Measurements from ENCODE around the gene ANKRD9. TPM values are rescaled to one million over a fixed set of nuclear protein-coding genes. Genes with fewer than 3 reads are reported as not detected.

Gene ANKRD9
- polyA plus RNA-seq, 1 donor: 33.3 TPM

GRCh38 chr14:102486513-102487203 is 22.9 kb downstream of the ANKRD9 start:
- 63% methylated on average over 4 of the region's 17 CpGs for WGBS (ENCODE audit: insufficient coverage, low lambda C conversion rate)

GRCh38 chr14:102485693-102486512 is 23.7 kb downstream of the ANKRD9 start:
- no peak overlapping the region for H3K27ac ChIP-seq (ENCODE audit: low read length)
- H3K27me3 ChIP-seq (ENCODE audit: control insufficient read depth, insufficient read depth, low read length): no peaks in the 10 kb centered on the region
- DNase-seq: no peak
- WGBS (ENCODE audit: insufficient coverage, low lambda C conversion rate): no CpG with 5 or more reads among the region's 11 CpGs
- no peak overlapping the region for H3K4me3 ChIP-seq (ENCODE audit: low read length)
- peaks cover 3% of the 10 kb centered on the region for H3K4me1 ChIP-seq (ENCODE audit: control insufficient read depth, insufficient read depth, low read length)
- peaks cover 5% of the 10 kb centered on the region for H3K36me3 ChIP-seq (ENCODE audit: control insufficient read depth, insufficient read depth, low read length)
- peaks cover 3% of the 10 kb centered on the region for H3K9me3 ChIP-seq (ENCODE audit: control insufficient read depth, low read depth, low read length)

More at GRCh38 chr14:102486513-102487203, 22.9 kb downstream of the ANKRD9 start:
- H3K27me3 ChIP-seq (ENCODE audit: control insufficient read depth, insufficient read depth, low read length): no peaks in the 10 kb centered on the region
- no peak overlapping the region for H3K4me3 ChIP-seq (ENCODE audit: low read length)
- peaks cover 3% of the 10 kb centered on the region for H3K9me3 ChIP-seq (ENCODE audit: control insufficient read depth, low read depth, low read length)
- no peak for DNase-seq
- no peak overlapping the region for H3K27ac ChIP-seq (ENCODE audit: low read length)
- no peaks in the 10 kb centered on the region for H3K4me1 ChIP-seq (ENCODE audit: control insufficient read depth, insufficient read depth, low read length)
- H3K36me3 ChIP-seq (ENCODE audit: control insufficient read depth, insufficient read depth, low read length): peaks cover 5% of the 10 kb centered on the region

GRCh38 chr14:102484316-102484715 is 25.3 kb downstream of the ANKRD9 start:
- DNase-seq: no peak
- peaks cover 10% of the 10 kb centered on the region for H3K4me1 ChIP-seq (ENCODE audit: control insufficient read depth, insufficient read depth, low read length)
- H3K9me3 ChIP-seq (ENCODE audit: control insufficient read depth, low read depth, low read length): peaks cover 3% of the 10 kb centered on the region
- WGBS (ENCODE audit: insufficient coverage, low lambda C conversion rate): no CpG with 5 or more reads among the region's 5 CpGs
- H3K36me3 ChIP-seq (ENCODE audit: control insufficient read depth, insufficient read depth, low read length): peaks cover 5% of the 10 kb centered on the region
- H3K27me3 ChIP-seq (ENCODE audit: control insufficient read depth, insufficient read depth, low read length): no peaks in the 10 kb centered on the region
- no peak overlapping the region for H3K27ac ChIP-seq (ENCODE audit: low read length)
- H3K4me3 ChIP-seq (ENCODE audit: low read length): no peak overlapping the region

- Histone ChIP-seq H3K27ac (ENCODE audit: low read length) (no peak overlapping the region), H3K36me3 (ENCODE audit: control insufficient read depth, insufficient read depth, low read length) (peaks cover 5% of the 10 kb centered on the region), H3K27me3 (ENCODE audit: control insufficient read depth, insufficient read depth, low read length) (no peaks in the 10 kb centered on the region), H3K4me3 (ENCODE audit: low read length) (no peak overlapping the region), H3K4me1 (ENCODE audit: control insufficient read depth, insufficient read depth, low read length) (peaks cover 11% of the 10 kb centered on the region), H3K9me3 (ENCODE audit: control insufficient read depth, low read depth, low read length) (peaks cover 3% of the 10 kb centered on the region)
- WGBS (ENCODE audit: insufficient coverage, low lambda C conversion rate): no CpG with 5 or more reads among the region's 8 CpGs
- no peak for DNase-seq
Observed at GRCh38 chr14:102481791-102482238, 27.8 kb downstream of the ANKRD9 start.

- no CpG with 5 or more reads among the region's 4 CpGs for WGBS (ENCODE audit: insufficient coverage, low lambda C conversion rate)
- Histone ChIP-seq H3K36me3 (ENCODE audit: control insufficient read depth, insufficient read depth, low read length) (peaks cover 5% of the 10 kb centered on the region), H3K4me1 (ENCODE audit: control insufficient read depth, insufficient read depth, low read length) (peaks cover 11% of the 10 kb centered on the region), H3K27ac (ENCODE audit: low read length) (no peak overlapping the region), H3K4me3 (ENCODE audit: low read length) (no peak overlapping the region), H3K27me3 (ENCODE audit: control insufficient read depth, insufficient read depth, low read length) (no peaks in the 10 kb centered on the region), H3K9me3 (ENCODE audit: control insufficient read depth, low read depth, low read length) (peaks cover 3% of the 10 kb centered on the region)
- DNase-seq: no peak
Observed at GRCh38 chr14:102481371-102481770, 28.2 kb downstream of the ANKRD9 start.

GRCh38 chr14:102479777-102480176 is 29.8 kb downstream of the ANKRD9 start:
- peaks cover 3% of the 10 kb centered on the region for H3K9me3 ChIP-seq (ENCODE audit: control insufficient read depth, low read depth, low read length)
- no peak overlapping the region for H3K4me3 ChIP-seq (ENCODE audit: low read length)
- H3K36me3 ChIP-seq (ENCODE audit: control insufficient read depth, insufficient read depth, low read length): peaks cover 3% of the 10 kb centered on the region
- peaks cover 11% of the 10 kb centered on the region for H3K4me1 ChIP-seq (ENCODE audit: control insufficient read depth, insufficient read depth, low read length)
- H3K27me3 ChIP-seq (ENCODE audit: control insufficient read depth, insufficient read depth, low read length): no peaks in the 10 kb centered on the region
- 13% methylated on average over 1 of the region's 7 CpGs for WGBS (ENCODE audit: insufficient coverage, low lambda C conversion rate)
- DNase-seq: peak in 1 of 2 donors; percentile 69
- peak overlapping the region; percentile 35 for H3K27ac ChIP-seq (ENCODE audit: low read length)

- Histone ChIP-seq H3K27ac (ENCODE audit: low read length) (no peak overlapping the region), H3K27me3 (ENCODE audit: control insufficient read depth, insufficient read depth, low read length) (no peaks in the 10 kb centered on the region), H3K4me3 (ENCODE audit: low read length) (no peak overlapping the region), H3K4me1 (ENCODE audit: control insufficient read depth, insufficient read depth, low read length) (peaks cover 11% of the 10 kb centered on the region), H3K36me3 (ENCODE audit: control insufficient read depth, insufficient read depth, low read length) (peaks cover 3% of the 10 kb centered on the region), H3K9me3 (ENCODE audit: control insufficient read depth, low read depth, low read length) (peaks cover 3% of the 10 kb centered on the region)
- no CpG with 5 or more reads among the region's 2 CpGs for WGBS (ENCODE audit: insufficient coverage, low lambda C conversion rate)
- no peak for DNase-seq
Observed at GRCh38 chr14:102479107-102479506, 30.5 kb downstream of the ANKRD9 start.

GRCh38 chr14:102474934-102475333 is 34.6 kb downstream of the ANKRD9 start:
- Histone ChIP-seq H3K9me3 (ENCODE audit: control insufficient read depth, low read depth, low read length) (no peaks in the 10 kb centered on the region), H3K27me3 (ENCODE audit: control insufficient read depth, insufficient read depth, low read length) (no peaks in the 10 kb centered on the region), H3K36me3 (ENCODE audit: control insufficient read depth, insufficient read depth, low read length) (peaks cover 5% of the 10 kb centered on the region), H3K4me3 (ENCODE audit: low read length) (no peak overlapping the region), H3K27ac (ENCODE audit: low read length) (no peak overlapping the region), H3K4me1 (ENCODE audit: control insufficient read depth, insufficient read depth, low read length) (peaks cover 14% of the 10 kb centered on the region)
- WGBS (ENCODE audit: insufficient coverage, low lambda C conversion rate): no CpG with 5 or more reads among the region's 5 CpGs
- DNase-seq: no peak

GRCh38 chr14:102473559-102473958 is 36.0 kb downstream of the ANKRD9 start:
- 63% methylated on average over 1 of the region's 2 CpGs for WGBS (ENCODE audit: insufficient coverage, low lambda C conversion rate)
- Histone ChIP-seq H3K27ac (ENCODE audit: low read length) (no peak overlapping the region), H3K27me3 (ENCODE audit: control insufficient read depth, insufficient read depth, low read length) (no peaks in the 10 kb centered on the region), H3K36me3 (ENCODE audit: control insufficient read depth, insufficient read depth, low read length) (peaks cover 5% of the 10 kb centered on the region), H3K4me1 (ENCODE audit: control insufficient read depth, insufficient read depth, low read length) (peaks cover 8% of the 10 kb centered on the region), H3K4me3 (ENCODE audit: low read length) (no peak overlapping the region), H3K9me3 (ENCODE audit: control insufficient read depth, low read depth, low read length) (peaks cover 2% of the 10 kb centered on the region)
- DNase-seq: no peak

GRCh38 chr14:102472791-102473150 is 36.8 kb downstream of the ANKRD9 start:
- Histone ChIP-seq H3K4me3 (ENCODE audit: low read length) (no peak overlapping the region), H3K27ac (ENCODE audit: low read length) (no peak overlapping the region), H3K27me3 (ENCODE audit: control insufficient read depth, insufficient read depth, low read length) (no peaks in the 10 kb centered on the region), H3K4me1 (ENCODE audit: control insufficient read depth, insufficient read depth, low read length) (peaks cover 8% of the 10 kb centered on the region), H3K9me3 (ENCODE audit: control insufficient read depth, low read depth, low read length) (peaks cover 2% of the 10 kb centered on the region), H3K36me3 (ENCODE audit: control insufficient read depth, insufficient read depth, low read length) (peaks cover 5% of the 10 kb centered on the region)
- no CpG with 5 or more reads among the region's 9 CpGs for WGBS (ENCODE audit: insufficient coverage, low lambda C conversion rate)
- DNase-seq: no peak
